ENCODE results near the gene MEMO1.
"Not testable (repeated sequence)": the region's sequence is repeated elsewhere in the genome, so short reads cannot be mapped to it uniquely, and the experiment has no call there.

DNA sequence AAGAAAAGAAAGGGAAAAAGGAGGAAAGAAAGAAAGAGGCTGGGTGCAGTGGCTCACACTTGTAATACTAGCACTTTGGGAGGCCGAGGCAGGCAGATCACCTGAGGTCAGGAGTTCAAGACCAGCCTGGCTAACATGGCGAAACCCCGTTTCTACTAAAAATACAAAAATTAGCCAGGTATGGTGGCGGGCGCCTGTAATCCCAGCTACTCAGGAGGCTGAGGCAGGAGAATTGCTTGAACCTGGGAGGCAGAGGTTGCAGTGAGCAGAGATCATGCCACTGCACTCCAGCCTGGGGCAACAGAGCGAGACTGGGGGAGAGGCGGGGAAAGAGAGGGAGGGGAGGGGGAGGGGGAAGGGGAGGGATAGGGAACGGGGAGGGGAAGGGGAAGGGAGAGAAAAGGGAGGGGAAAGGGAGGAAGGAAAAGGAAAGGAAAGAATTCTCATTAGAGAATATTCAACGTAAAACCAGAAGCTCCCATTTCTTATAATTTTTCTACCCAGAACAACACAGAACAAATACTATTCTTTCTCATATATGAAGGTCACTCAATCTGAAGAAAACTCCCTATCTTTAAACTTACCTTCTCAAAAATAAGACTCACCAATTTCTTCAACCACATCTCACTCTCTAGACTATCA is 147.7 kb downstream of the MEMO1 start:
- TF ChIP-seq SP1 (IDR thresholded peaks at IDR 0.05; ENCODE audit: low read depth); POLR2A (IDR thresholded peaks at IDR 0.05; ENCODE audit: borderline replicate concordance, extremely low read depth, insufficient read depth, insufficient read length); EZH2 (IDR thresholded peaks at IDR 0.05); YY1 (IDR thresholded peaks at IDR 0.05; ENCODE audit: extremely low read depth, insufficient replicate concordance, low read depth, low read length); ZNF274 (IDR thresholded peaks at IDR 0.05; ENCODE audit: low read depth, low read length); EZH2phosphoT487 (IDR thresholded peaks at IDR 0.05; ENCODE audit: borderline replicate concordance); TCF7L2 (IDR thresholded peaks at IDR 0.05; ENCODE audit: borderline replicate concordance, extremely low read depth, insufficient read depth, insufficient read length); CEBPB (IDR thresholded peaks at IDR 0.05; ENCODE audit: low read depth): not testable (repeated sequence)
- TF ChIP-seq, protein P1, sequence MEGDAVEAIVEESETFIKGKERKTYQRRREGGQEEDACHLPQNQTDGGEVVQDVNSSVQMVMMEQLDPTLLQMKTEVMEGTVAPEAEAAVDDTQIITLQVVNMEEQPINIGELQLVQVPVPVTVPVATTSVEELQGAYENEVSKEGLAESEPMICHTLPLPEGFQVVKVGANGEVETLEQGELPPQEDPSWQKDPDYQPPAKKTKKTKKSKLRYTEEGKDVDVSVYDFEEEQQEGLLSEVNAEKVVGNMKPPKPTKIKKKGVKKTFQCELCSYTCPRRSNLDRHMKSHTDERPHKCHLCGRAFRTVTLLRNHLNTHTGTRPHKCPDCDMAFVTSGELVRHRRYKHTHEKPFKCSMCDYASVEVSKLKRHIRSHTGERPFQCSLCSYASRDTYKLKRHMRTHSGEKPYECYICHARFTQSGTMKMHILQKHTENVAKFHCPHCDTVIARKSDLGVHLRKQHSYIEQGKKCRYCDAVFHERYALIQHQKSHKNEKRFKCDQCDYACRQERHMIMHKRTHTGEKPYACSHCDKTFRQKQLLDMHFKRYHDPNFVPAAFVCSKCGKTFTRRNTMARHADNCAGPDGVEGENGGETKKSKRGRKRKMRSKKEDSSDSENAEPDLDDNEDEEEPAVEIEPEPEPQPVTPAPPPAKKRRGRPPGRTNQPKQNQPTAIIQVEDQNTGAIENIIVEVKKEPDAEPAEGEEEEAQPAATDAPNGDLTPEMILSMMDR (IDR thresholded peaks at IDR 0.05 in 2 of 3, conservative IDR thresholded peaks at IDR 0.05 in 1 of 3; ENCODE audit: borderline replicate concordance in 1 of 3, insufficient read depth in 1 of 3, low read depth in 2 of 3, low read length in 2 of 3): not testable (repeated sequence)
- TF ChIP-seq, protein P2, sequence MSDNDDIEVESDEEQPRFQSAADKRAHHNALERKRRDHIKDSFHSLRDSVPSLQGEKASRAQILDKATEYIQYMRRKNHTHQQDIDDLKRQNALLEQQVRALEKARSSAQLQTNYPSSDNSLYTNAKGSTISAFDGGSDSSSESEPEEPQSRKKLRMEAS (IDR thresholded peaks at IDR 0.05): not testable (repeated sequence)

Data from HCT116 (cell line).